Neural progenitor cell (in vitro differentiated cells): Measurements from ENCODE around the gene TOP2B. TPM values are rescaled to one million over a fixed set of nuclear protein-coding genes. Genes with fewer than 3 reads are reported as not detected.

Experiments
- DNase-seq: peaks from one replicate; pipeline ENCODE4 v3.0.0-alpha.2; 2016; ENCODE audit warnings: low spot score
- H2AFZ ChIP-seq: fragments of 200-600 bp; sonication (generic); replicated peaks from 2 replicates; pipeline ENCODE4 v1.6.1; 2016; ENCODE audit warnings: antibody characterized with exemption
- H3F3A ChIP-seq: fragments of 200-600 bp; sonication (generic); 2 replicates; pipeline ENCODE4 v1.6.1; 2016; ENCODE audit warnings: antibody characterized with exemption, low read depth
- H3K27ac ChIP-seq: fragments of 200-600 bp; sonication (generic); 2 replicates; pipeline ENCODE4 v1.5.1; 2016; ENCODE audit warnings: mild to moderate bottlenecking
- H3K27me3 ChIP-seq: fragments of 200-600 bp; sonication (generic); 2 replicates; pipeline ENCODE4 v1.6.1; 2016; ENCODE audit warnings: mild to moderate bottlenecking, moderate library complexity
- H3K36me3 ChIP-seq: fragments of 200-600 bp; sonication (generic); 2 replicates; pipeline ENCODE4 v1.5.1; 2016
- H3K4me1 ChIP-seq: fragments of 200-600 bp; sonication (generic); 2 replicates; pipeline ENCODE4 v1.6.1; 2016; ENCODE audit warnings: mixed run types
- H3K4me2 ChIP-seq: fragments of 200-600 bp; sonication (generic); 2 replicates; pipeline ENCODE4 v1.6.1; 2016
- H3K4me3 ChIP-seq: fragments of 200-600 bp; sonication (generic); 2 replicates; pipeline ENCODE4 v1.5.1; 2016
- H3K79me2 ChIP-seq: fragments of 200-600 bp; sonication (generic); 2 replicates; pipeline ENCODE4 v1.6.1; 2016; ENCODE audit warnings: low read depth
- H3K9ac ChIP-seq: fragments of 200-600 bp; sonication (generic); 2 replicates; pipeline ENCODE4 v1.6.1; 2016
- H3K9me3 ChIP-seq: fragments of 200-600 bp; sonication (generic); 2 replicates; pipeline ENCODE4 v1.5.1; 2016; ENCODE audit warnings: low read depth
- H4K20me1 ChIP-seq: fragments of 200-600 bp; sonication (generic); 2 replicates; pipeline ENCODE4 v1.6.1; 2016; ENCODE audit warnings: low read depth
- H3K27ac Mint-ChIP-seq: 3 replicates; pipeline ENCODE4 v1.8.0; 2021; ENCODE audit warnings: mixed read lengths
- H3K27me3 Mint-ChIP-seq: 2 replicates; pipeline ENCODE4 v1.8.0; 2022; ENCODE audit warnings: low read depth, mild to moderate bottlenecking, inconsistent platforms, moderate library complexity, mixed read lengths; ENCODE audit not compliant: insufficient read depth
- H3K36me3 Mint-ChIP-seq: 3 replicates; pipeline ENCODE4 v1.8.0; 2021; ENCODE audit warnings: mixed read lengths
- H3K4me1 Mint-ChIP-seq: 3 replicates; pipeline ENCODE4 v1.8.0; 2021; ENCODE audit warnings: mixed read lengths
- H3K4me3 Mint-ChIP-seq: 3 replicates; pipeline ENCODE4 v1.8.0; 2021; ENCODE audit warnings: mild to moderate bottlenecking, moderate library complexity, mixed read lengths
- H3K9me3 Mint-ChIP-seq: 3 replicates; pipeline ENCODE4 v1.8.0; 2020; ENCODE audit warnings: mixed read lengths
- EZH2 ChIP-seq: fragments of 200-600 bp; sonication (generic); IDR thresholded peaks from 2 replicates; pipeline ENCODE4 v1.6.1; 2017; ENCODE audit warnings: antibody characterized with exemption, mild to moderate bottlenecking, moderate library complexity
- EZH2phosphoT487 ChIP-seq: fragments of 200-600 bp; sonication (generic); IDR thresholded peaks from 2 replicates; pipeline ENCODE4 v1.6.1; 2017; ENCODE audit warnings: antibody characterized with exemption
- total RNA-seq: library from RNA; depleted of rRNA; stranded (reverse); fragments of >200 nt; gene quantifications from 2 replicates; pipeline ENCODE4 v1.2.3, GENCODE V29; 2015; ENCODE audit warnings: low replicate concordance
- TF ChIP-seq, protein P1 (sequence below): fragments of 200-600 bp; sonication (generic); IDR thresholded peaks from 2 replicates; pipeline ENCODE4 v1.5.1; 2017; ENCODE audit warnings: antibody characterized with exemption, mild to moderate bottlenecking

TOP2B gene
- total RNA-seq, 1 donor from 2014 or later = 327 TPM

DNA sequence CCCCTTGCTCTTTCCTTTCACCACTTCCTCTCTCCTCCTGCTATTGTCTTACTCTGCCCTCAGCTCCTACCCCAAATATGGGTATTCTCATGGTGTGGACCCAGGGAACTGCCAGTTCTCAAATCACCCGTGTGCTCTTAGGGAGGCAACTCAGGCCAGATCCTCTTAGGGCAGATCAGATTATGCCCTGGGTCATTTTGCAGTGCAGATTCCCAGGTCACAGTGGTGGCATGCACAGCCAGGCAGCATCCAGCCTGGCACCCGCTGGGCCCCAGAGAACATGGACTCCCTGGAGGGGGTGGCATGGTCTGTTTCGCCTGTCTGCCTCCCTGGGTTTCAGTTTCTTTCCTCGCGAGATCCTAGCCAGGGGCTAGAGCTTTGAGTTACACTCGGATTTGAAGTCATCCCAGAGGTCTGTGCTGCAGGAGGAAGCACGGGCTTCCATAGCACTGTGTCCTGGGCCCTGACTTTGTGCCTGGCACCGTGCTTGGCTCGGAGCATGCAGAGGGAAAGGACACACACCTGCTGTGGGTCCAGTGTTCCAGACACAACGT lies 96.1 kb downstream of the TOP2B start:
- no peak for TF ChIP-seq EZH2
- TF ChIP-seq, protein P1, sequence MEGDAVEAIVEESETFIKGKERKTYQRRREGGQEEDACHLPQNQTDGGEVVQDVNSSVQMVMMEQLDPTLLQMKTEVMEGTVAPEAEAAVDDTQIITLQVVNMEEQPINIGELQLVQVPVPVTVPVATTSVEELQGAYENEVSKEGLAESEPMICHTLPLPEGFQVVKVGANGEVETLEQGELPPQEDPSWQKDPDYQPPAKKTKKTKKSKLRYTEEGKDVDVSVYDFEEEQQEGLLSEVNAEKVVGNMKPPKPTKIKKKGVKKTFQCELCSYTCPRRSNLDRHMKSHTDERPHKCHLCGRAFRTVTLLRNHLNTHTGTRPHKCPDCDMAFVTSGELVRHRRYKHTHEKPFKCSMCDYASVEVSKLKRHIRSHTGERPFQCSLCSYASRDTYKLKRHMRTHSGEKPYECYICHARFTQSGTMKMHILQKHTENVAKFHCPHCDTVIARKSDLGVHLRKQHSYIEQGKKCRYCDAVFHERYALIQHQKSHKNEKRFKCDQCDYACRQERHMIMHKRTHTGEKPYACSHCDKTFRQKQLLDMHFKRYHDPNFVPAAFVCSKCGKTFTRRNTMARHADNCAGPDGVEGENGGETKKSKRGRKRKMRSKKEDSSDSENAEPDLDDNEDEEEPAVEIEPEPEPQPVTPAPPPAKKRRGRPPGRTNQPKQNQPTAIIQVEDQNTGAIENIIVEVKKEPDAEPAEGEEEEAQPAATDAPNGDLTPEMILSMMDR = no peak
- TF ChIP-seq EZH2phosphoT487 = no peak
- Histone ChIP-seq H4K20me1 (no peaks in the 10 kb centered on the region), H2AFZ (no peak overlapping the region), H3K9ac (no peak overlapping the region), H3K4me3 (no peak overlapping the region), H3K27ac (no peak overlapping the region), H3F3A (no peaks in the 10 kb centered on the region), H3K4me2 (no peak overlapping the region), H3K36me3 (no peaks in the 10 kb centered on the region), H3K9me3 (no peaks in the 10 kb centered on the region), H3K27me3 (no peaks in the 10 kb centered on the region), H3K4me1 (peaks cover 5% of the 10 kb centered on the region), H3K79me2 (no peaks in the 10 kb centered on the region)
- no peak for DNase-seq
- Mint-ChIP-seq H3K9me3 (no peaks in the 10 kb centered on the region), H3K36me3 (no peaks in the 10 kb centered on the region), H3K4me3 (no peak overlapping the region), H3K27me3 (peaks cover 16% of the 10 kb centered on the region), H3K4me1 (peaks cover 23% of the 10 kb centered on the region), H3K27ac (no peak overlapping the region)

- Histone ChIP-seq H3F3A (no peaks in the 10 kb centered on the region), H3K4me3 (no peak overlapping the region), H3K4me2 (no peak overlapping the region), H4K20me1 (no peaks in the 10 kb centered on the region), H3K27me3 (no peaks in the 10 kb centered on the region), H3K79me2 (no peaks in the 10 kb centered on the region), H3K9me3 (no peaks in the 10 kb centered on the region), H2AFZ (no peak overlapping the region), H3K9ac (no peak overlapping the region), H3K27ac (no peak overlapping the region), H3K4me1 (no peaks in the 10 kb centered on the region), H3K36me3 (no peaks in the 10 kb centered on the region)
- Mint-ChIP-seq H3K27me3 (peaks cover 16% of the 10 kb centered on the region), H3K9me3 (no peaks in the 10 kb centered on the region), H3K4me1 (peaks cover 17% of the 10 kb centered on the region), H3K36me3 (no peaks in the 10 kb centered on the region), H3K27ac (no peak overlapping the region), H3K4me3 (no peak overlapping the region)
- no peak for DNase-seq
- TF ChIP-seq EZH2phosphoT487 (no peak), EZH2 (no peak)
- TF ChIP-seq, protein P1 = no peak
Observed at GRCh38 chr3:25567806-25568524, 96.7 kb downstream of the TOP2B start.

DNA sequence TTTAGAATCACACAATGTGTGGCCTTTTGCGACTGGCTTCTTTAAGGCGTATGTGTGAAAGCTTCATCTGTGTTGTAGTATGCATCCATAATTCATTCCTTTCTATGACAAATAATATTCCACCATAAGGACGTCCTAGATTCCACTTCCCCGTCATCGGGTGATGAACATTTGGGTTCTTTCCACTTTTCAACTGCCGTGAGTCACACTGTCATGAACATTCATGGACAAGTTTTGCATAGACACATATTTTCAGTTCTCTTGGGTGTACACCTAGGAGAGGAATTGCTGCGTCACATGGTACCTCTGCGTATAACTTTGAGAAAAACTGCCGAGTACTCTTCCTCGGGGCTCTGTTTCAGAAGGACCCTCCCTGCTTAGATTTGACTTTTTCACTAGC lies 97.3 kb downstream of the TOP2B start:
- Histone ChIP-seq H3K4me3 (no peak overlapping the region), H4K20me1 (no peaks in the 10 kb centered on the region), H3K36me3 (no peaks in the 10 kb centered on the region), H3K27ac (no peak overlapping the region), H3K27me3 (no peaks in the 10 kb centered on the region), H3F3A (no peaks in the 10 kb centered on the region), H2AFZ (no peak overlapping the region), H3K9ac (no peak overlapping the region), H3K4me2 (no peak overlapping the region), H3K79me2 (no peaks in the 10 kb centered on the region), H3K4me1 (no peaks in the 10 kb centered on the region), H3K9me3 (no peaks in the 10 kb centered on the region)
- Mint-ChIP-seq H3K9me3 (no peaks in the 10 kb centered on the region), H3K4me1 (peaks cover 17% of the 10 kb centered on the region), H3K27ac (no peak overlapping the region), H3K27me3 (peaks cover 16% of the 10 kb centered on the region), H3K36me3 (no peaks in the 10 kb centered on the region), H3K4me3 (no peak overlapping the region)
- no peak for TF ChIP-seq EZH2
- no peak for TF ChIP-seq EZH2phosphoT487
- TF ChIP-seq, protein P1 = no peak
- no peak for DNase-seq
